Sigmoid colon (tissue), 4 donors: ENCODE data around the gene EMP2.

Experiments used
- POLR2A ChIP-seq, 2 donors: fragments of 450-650 bp; IDR thresholded peaks; one replicate each; pipeline ENCODE4 v1.6.1; 2016; ENCODE audit warnings: antibody characterized with exemption in 2 of 2, mild to moderate bottlenecking in 2 of 2, moderate library complexity in 2 of 2
- POLR2AphosphoS5 ChIP-seq, 4 donors: sonication (generic); formaldehyde crosslinking; IDR thresholded peaks; one replicate each; pipeline ENCODE4 v1.6.1; 2017; ENCODE audit warnings: antibody characterized with exemption in 4 of 4
- TF ChIP-seq, protein P1 (sequence below), 4 experiments: fragments of 450-650 bp in 3 of 4; fragments of 200-600 bp in 1 of 4; IDR thresholded peaks; one replicate each; pipeline ENCODE4 v1.5.1; 2016 to 2019; ENCODE audit warnings: antibody characterized with exemption in 4 of 4, mild to moderate bottlenecking in 3 of 4, moderate library complexity in 2 of 4

DNA sequence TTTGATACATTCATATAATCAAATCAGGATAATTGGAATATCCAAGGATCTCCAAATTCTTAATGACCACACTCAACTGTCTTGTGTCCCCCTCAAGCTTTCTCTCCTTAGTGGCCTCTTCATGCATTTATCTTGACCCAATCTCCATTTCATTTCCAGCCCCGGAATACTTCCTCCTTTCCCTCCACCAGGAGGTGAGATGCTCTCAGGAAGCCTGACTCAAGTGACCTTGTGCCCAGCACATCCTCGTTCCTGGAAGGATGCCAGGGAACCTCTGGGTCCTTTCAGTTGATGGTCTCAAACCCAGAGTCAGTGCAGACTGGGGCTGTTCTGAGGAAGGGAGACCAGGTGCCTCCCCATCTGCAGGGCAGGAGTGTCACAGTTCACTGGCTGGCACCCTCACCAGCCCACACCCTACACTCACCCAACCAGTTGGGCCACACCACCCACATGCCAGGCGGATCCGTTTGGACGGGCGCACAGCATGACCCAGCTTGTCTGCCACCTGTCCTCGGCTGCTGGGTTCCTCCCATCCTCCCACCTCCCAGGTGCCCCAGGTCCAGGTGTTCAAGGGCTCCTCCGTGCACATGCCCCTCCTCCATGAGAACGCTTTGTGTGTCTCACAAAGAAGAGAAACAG lies 14.0 kb upstream of the EMP2 start:
- TF ChIP-seq, protein P1, sequence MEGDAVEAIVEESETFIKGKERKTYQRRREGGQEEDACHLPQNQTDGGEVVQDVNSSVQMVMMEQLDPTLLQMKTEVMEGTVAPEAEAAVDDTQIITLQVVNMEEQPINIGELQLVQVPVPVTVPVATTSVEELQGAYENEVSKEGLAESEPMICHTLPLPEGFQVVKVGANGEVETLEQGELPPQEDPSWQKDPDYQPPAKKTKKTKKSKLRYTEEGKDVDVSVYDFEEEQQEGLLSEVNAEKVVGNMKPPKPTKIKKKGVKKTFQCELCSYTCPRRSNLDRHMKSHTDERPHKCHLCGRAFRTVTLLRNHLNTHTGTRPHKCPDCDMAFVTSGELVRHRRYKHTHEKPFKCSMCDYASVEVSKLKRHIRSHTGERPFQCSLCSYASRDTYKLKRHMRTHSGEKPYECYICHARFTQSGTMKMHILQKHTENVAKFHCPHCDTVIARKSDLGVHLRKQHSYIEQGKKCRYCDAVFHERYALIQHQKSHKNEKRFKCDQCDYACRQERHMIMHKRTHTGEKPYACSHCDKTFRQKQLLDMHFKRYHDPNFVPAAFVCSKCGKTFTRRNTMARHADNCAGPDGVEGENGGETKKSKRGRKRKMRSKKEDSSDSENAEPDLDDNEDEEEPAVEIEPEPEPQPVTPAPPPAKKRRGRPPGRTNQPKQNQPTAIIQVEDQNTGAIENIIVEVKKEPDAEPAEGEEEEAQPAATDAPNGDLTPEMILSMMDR (IDR thresholded peaks at IDR 0.05) = no peak
- TF ChIP-seq POLR2A (IDR thresholded peaks at IDR 0.05) (no peak), POLR2AphosphoS5 (IDR thresholded peaks at IDR 0.05) (peak in 1 of 4 donors; percentile 26)
